NCI-H2029 treated with DMSO at 0.1 percent for 48 hours (cell line): ENCODE results near the gene CCDC192.

Experiments
- DNase-seq: peaks from one replicate; lab custom pipeline; 2025; lab: John Stamatoyannopoulos, UW

The CCDC192 gene

GRCh38 chr5:127885176-127885575 lies 182.0 kb downstream of the CCDC192 start:
- DNase-seq: no peak

DNA sequence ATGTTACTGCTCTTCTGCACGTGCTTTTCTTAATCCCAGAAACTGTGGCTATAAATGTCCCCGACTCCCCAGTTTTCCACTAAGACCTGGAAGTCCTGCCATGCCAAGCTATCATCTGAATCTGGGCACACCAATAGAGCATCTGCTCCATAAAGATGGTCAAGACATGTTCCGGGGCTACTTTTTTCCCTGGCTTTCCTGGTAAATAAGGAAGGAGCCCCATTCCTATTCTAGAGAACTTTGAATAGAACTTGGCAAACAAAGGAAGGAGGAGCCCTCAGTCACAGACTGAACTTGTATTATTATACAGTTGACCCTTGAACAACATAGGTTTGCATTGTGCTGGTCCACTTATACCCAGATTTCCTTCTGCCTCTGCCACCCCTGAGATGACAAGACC lies 182.9 kb downstream of the CCDC192 start:
- no peak for DNase-seq

GRCh38 chr5:127887282-127887681 lies 184.1 kb downstream of the CCDC192 start:
- DNase-seq: no peak

GRCh38 chr5:127891942-127892341 lies 188.8 kb downstream of the CCDC192 start:
- DNase-seq: no peak

DNA sequence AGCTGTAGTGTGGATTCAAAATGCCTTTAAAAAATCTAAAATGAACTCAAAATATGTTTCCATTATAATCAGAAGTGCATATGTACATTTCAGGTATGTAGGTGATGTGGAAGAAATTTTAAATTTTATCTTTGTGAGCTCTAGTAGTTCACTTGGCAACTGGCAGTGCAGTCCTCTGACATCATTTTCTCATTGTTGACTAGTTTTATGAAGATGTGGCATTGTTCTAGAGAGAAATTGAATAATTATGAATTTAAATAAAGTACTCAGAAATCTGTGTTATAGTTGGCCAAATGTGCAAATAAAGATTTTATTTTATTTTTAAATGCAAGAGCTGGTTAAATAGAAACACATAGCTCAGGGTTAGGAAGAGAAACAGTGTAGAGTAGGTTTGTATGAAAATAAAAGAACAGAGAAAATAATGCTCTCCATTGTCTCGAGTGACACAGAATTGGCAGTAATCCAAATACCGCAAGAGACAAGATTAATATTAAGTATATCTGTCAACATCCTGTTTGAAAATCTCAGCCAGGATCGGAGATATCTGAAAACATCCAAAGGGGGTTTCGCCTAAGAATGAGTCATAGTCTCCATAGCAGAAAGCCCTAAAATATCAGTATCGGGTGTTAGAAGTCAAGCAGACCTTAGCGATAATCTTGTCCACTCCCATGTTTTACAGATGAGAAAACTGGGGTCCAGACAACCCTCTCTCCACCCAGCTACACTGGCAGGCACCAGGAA lies 189.4 kb downstream of the CCDC192 start:
- DNase-seq: peak; percentile 48

- DNase-seq: no peak
Measured at GRCh38 chr5:127893232-127893631, 190.0 kb downstream of the CCDC192 start.

- DNase-seq: no peak
Measured at GRCh38 chr5:127894461-127894860, 191.3 kb downstream of the CCDC192 start.

- DNase-seq: no peak
Measured at GRCh38 chr5:127898551-127899213, 195.5 kb downstream of the CCDC192 start.

DNA sequence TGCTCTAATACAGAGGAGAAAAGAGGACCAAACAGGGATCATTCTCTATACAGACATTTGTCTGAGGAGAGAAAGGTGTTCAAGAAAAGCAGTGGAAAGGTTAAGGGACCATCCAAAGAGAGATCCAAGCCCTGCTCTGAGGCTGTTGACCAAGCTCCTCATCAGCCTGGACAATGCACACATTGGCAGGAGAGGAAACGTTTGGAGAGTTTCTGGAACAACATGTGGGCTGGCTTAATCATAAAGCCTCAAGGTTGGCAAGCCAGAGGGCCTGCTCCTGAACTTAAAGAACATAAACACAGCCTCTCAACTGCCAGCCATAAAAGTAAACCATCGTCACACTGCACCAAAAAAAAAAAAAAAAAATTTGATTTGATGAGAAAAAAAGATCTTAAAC lies 196.0 kb downstream of the CCDC192 start:
- DNase-seq: no peak

- no peak for DNase-seq
Measured at GRCh38 chr5:127906562-127907204, 203.5 kb downstream of the CCDC192 start.

DNA sequence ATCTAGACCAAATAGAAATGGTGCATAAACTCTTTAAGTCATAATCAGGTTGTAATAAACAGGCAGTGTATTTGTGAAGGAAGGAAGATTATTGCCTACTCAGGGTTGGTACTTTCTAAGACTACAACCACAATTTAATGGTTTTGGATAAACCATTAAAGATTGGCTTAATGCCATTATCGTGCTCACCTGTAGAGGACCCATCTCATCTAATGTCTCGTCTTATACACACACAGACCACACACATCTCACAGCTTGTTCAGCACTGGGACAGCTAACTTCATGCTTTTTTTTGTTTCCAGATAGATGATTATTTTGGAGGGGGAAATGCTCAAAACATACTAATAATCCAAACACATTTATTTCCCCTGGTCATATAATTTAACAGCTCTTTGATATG lies 204.7 kb downstream of the CCDC192 start:
- no peak for DNase-seq

- no peak for DNase-seq
Measured at GRCh38 chr5:127909066-127909465, 205.9 kb downstream of the CCDC192 start.

- peak; percentile 29 for DNase-seq
Measured at GRCh38 chr5:127909821-127910220, 206.6 kb downstream of the CCDC192 start.

DNA sequence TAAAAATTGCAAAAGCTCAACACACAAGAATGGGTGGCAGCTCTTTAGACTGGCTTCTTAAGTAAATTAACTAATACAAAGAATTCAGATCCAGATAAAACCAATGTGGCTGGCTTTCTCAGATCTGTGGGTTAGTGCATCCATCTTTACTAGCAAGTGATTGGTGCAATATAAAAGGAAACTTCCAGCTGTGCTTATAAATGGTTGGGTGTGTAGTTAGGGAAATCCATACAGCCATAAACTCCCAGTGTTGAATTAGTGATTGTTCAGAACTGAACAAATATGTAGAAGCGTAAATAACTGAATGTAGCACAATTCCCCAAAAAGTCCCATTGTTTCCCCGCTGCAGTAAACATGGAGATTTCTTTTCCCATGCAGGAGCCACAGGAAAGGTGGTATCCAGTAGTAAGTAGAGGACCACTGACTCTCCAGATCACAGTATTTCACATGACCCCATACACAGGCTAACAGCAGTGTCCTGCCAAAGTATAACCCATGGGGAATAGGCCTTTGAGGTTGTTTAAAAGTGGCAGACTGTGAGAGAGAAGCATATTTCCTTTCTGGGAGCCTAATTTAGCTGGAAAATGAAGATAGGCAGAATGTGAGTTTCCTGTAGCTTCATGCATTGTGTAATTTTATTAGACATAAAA lies 207.2 kb downstream of the CCDC192 start:
- DNase-seq: no peak

DNA sequence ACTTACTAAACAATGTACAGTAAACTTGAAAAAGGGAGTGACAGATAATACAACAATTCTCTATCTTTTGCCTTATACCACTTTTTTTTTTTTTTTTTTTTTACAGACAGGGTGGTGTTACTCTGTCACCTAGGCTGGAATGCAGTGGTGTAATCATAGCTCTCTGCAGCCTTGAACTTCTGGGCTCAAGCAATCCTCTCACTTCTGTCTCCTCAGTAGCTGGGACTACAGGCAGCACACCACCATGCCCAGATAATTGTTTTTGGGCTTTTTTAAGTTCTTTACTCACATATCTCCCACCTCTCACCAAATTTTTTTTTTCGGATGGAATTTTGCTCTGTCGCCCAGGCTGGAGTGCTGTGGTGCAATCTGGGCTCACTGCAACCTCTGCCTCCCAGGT lies 208.4 kb downstream of the CCDC192 start:
- DNase-seq: no peak

DNA sequence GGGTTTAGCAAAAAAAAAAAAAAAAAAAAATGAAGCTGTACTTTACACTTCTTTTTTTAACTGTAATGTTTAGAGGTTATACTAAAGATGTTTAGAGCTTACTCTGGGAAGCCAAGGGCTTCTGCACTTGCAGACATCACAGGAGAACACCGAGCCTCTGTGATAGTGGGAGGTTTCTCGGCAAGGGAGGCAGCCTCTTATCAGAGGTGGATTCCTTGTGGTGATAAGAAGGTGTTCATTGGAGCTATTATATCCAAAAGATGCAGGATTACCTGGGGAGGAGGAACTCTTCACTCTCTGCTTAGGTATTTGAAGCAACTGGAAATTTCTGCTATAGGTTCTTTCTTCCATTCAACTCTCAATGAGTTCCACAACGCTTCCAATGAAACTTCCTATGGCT lies 209.2 kb downstream of the CCDC192 start:
- DNase-seq: no peak

DNA sequence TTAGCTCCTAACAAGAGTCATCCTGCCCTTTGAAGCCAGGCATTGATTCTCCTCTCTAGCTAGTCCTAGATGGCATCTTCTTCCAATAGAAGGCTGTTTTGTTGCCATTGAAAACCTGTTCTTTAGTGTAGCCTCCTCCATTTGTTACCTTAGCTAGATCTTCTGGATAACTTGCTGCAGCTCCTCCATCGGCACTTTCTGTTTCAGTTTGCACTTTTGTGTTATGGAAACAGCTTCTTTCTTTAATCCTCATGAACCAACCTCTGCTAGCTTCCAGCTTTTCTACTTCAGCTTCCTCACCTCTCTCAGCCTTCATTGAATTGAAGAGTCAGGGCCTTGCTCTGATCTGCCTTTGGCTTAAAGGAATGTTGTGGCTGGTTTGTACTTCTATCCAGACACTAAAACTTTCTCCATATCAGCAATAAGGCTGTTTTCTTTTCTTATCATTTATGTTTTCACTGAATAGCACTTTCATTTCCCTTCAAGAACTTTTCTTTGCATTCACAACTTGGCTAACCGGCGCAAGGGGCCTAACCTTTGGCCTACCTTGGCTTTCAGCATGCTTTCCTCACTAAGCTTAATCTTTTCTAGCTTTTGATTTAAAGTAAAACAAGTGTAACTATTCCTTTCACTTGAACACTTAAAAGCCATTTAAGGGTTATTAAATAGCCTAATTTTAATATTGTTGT lies 213.8 kb downstream of the CCDC192 start:
- DNase-seq: no peak

- no peak for DNase-seq
Measured at GRCh38 chr5:127919006-127919796, 216.0 kb downstream of the CCDC192 start.

GRCh38 chr5:127919818-127920217 lies 216.6 kb downstream of the CCDC192 start:
- DNase-seq: no peak

- DNase-seq: no peak
Measured at GRCh38 chr5:127920936-127921335, 217.7 kb downstream of the CCDC192 start.

DNA sequence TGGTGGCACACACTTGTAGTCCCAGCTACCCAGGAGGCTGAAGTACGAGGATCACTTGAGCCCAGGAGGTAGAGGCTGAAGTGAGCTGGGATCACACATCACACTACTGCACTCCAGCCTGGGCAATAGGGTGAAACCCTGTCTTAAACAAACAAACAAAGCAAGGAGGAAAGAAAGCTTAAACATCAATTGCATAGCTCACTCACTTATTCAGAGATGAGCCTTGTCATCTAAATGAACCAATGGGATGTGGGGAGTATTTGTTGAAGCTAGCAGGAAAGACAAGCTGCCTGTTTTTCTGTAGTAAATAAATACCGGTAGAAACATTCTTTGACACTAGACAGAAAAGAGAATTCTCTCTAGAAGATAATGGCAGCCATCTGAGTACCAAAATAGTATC lies 219.4 kb downstream of the CCDC192 start:
- DNase-seq: no peak
